ENCODE data around the gene LTBP1. TPM values are rescaled to one million over a fixed set of nuclear protein-coding genes. Genes with fewer than 3 reads are reported as not detected.

Gene LTBP1
- total and polyA plus RNA-seq, 4 donors: 5.8 to 57.6 (median 10.2) TPM

DNA sequence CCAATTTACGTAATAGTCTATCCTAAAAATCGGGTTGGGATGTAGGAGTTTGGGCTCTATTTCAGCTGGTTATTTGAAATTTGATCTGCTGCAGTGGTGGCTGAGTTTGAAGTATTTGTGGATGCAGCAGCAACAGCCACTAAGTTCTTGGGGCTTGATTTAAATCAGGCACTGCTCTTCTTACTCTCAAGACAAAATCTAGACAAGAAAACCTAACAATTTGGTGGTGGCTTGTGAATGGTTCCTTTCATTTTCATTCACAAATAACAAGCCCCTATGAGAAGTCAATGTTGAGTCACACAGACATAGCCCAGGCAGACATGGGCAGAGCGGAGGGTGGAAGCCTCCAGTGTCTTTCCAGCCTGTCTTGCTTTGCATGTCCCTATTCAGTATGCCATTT, 199.3 kb downstream of the LTBP1 start:
- no peaks in the 10 kb centered on the region for H3K4me1 ChIP-seq (ENCODE audit: control insufficient read depth in 4 of 4, insufficient read depth in 4 of 4, low read length in 3 of 4)
- H3K27me3 ChIP-seq (ENCODE audit: control insufficient read depth in 4 of 4, insufficient read depth in 4 of 4, low read length in 3 of 4): no peaks in the 10 kb centered on the region
- WGBS: 90% methylated on average over 3 of the region's 3 CpGs
- no peak for TF ChIP-seq JUND (IDR thresholded peaks at IDR 0.05)
- TF ChIP-seq NR2F2 (IDR thresholded peaks at IDR 0.05): no peak
- TF ChIP-seq ATF3 (IDR thresholded peaks at IDR 0.05): no peak
- TF ChIP-seq, protein P1, sequence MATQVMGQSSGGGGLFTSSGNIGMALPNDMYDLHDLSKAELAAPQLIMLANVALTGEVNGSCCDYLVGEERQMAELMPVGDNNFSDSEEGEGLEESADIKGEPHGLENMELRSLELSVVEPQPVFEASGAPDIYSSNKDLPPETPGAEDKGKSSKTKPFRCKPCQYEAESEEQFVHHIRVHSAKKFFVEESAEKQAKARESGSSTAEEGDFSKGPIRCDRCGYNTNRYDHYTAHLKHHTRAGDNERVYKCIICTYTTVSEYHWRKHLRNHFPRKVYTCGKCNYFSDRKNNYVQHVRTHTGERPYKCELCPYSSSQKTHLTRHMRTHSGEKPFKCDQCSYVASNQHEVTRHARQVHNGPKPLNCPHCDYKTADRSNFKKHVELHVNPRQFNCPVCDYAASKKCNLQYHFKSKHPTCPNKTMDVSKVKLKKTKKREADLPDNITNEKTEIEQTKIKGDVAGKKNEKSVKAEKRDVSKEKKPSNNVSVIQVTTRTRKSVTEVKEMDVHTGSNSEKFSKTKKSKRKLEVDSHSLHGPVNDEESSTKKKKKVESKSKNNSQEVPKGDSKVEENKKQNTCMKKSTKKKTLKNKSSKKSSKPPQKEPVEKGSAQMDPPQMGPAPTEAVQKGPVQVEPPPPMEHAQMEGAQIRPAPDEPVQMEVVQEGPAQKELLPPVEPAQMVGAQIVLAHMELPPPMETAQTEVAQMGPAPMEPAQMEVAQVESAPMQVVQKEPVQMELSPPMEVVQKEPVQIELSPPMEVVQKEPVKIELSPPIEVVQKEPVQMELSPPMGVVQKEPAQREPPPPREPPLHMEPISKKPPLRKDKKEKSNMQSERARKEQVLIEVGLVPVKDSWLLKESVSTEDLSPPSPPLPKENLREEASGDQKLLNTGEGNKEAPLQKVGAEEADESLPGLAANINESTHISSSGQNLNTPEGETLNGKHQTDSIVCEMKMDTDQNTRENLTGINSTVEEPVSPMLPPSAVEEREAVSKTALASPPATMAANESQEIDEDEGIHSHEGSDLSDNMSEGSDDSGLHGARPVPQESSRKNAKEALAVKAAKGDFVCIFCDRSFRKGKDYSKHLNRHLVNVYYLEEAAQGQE (IDR thresholded peaks at IDR 0.05): no peak
- TF ChIP-seq EGR1 (IDR thresholded peaks at IDR 0.05; ENCODE audit: low read depth in 2 of 2): no peak
- TF ChIP-seq RAD21 (IDR thresholded peaks at IDR 0.05): no peak
- TF ChIP-seq HNF4G (IDR thresholded peaks at IDR 0.05): no peak
- no peak for TF ChIP-seq FOXA2 (IDR thresholded peaks at IDR 0.05)
- no peak for TF ChIP-seq SP1 (IDR thresholded peaks at IDR 0.05)
- no peak for TF ChIP-seq TAF1 (conservative IDR thresholded peaks at IDR 0.05)
- TF ChIP-seq MAX (IDR thresholded peaks at IDR 0.05): no peak
- TF ChIP-seq FOXA1 (IDR thresholded peaks at IDR 0.05): no peak
- TF ChIP-seq, protein P2, sequence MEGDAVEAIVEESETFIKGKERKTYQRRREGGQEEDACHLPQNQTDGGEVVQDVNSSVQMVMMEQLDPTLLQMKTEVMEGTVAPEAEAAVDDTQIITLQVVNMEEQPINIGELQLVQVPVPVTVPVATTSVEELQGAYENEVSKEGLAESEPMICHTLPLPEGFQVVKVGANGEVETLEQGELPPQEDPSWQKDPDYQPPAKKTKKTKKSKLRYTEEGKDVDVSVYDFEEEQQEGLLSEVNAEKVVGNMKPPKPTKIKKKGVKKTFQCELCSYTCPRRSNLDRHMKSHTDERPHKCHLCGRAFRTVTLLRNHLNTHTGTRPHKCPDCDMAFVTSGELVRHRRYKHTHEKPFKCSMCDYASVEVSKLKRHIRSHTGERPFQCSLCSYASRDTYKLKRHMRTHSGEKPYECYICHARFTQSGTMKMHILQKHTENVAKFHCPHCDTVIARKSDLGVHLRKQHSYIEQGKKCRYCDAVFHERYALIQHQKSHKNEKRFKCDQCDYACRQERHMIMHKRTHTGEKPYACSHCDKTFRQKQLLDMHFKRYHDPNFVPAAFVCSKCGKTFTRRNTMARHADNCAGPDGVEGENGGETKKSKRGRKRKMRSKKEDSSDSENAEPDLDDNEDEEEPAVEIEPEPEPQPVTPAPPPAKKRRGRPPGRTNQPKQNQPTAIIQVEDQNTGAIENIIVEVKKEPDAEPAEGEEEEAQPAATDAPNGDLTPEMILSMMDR (IDR thresholded peaks at IDR 0.05; ENCODE audit: low read depth, low read length, missing input control): no peak
- no peak for TF ChIP-seq RXRA (IDR thresholded peaks at IDR 0.05)
- no peak for TF ChIP-seq GABPA (IDR thresholded peaks at IDR 0.05 in 1 of 2, conservative IDR thresholded peaks at IDR 0.05 in 1 of 2)
- no peak for TF ChIP-seq YY1 (IDR thresholded peaks at IDR 0.05)
- no peak for TF ChIP-seq HNF4A (conservative IDR thresholded peaks at IDR 0.05)
- TF ChIP-seq, protein P3, sequence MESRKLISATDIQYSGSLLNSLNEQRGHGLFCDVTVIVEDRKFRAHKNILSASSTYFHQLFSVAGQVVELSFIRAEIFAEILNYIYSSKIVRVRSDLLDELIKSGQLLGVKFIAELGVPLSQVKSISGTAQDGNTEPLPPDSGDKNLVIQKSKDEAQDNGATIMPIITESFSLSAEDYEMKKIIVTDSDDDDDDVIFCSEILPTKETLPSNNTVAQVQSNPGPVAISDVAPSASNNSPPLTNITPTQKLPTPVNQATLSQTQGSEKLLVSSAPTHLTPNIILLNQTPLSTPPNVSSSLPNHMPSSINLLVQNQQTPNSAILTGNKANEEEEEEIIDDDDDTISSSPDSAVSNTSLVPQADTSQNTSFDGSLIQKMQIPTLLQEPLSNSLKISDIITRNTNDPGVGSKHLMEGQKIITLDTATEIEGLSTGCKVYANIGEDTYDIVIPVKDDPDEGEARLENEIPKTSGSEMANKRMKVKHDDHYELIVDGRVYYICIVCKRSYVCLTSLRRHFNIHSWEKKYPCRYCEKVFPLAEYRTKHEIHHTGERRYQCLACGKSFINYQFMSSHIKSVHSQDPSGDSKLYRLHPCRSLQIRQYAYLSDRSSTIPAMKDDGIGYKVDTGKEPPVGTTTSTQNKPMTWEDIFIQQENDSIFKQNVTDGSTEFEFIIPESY (IDR thresholded peaks at IDR 0.05): no peak
- H3K4me3 ChIP-seq (ENCODE audit: low read depth in 1 of 3, low read length in 3 of 3): no peak overlapping the region
- H3K36me3 ChIP-seq (ENCODE audit: control insufficient read depth in 4 of 4, insufficient read depth in 3 of 4, low read depth in 1 of 4, low read length in 3 of 4): no peaks in the 10 kb centered on the region
- no peak overlapping the region for H3K9ac ChIP-seq (ENCODE audit: low read depth in 1 of 2, low read length in 2 of 2)
- no peak for DNase-seq (ENCODE audit: low spot score)
- H3K9me3 ChIP-seq (ENCODE audit: control insufficient read depth in 4 of 4, low read length in 3 of 4): no peaks in the 10 kb centered on the region
- H3K27ac ChIP-seq (ENCODE audit: low read depth in 1 of 2, low read length in 2 of 2): no peak overlapping the region

Data from liver (tissue), 9 donors.